HepG2 (cell line): ENCODE results near the gene RAPH1.

Experiments used
- HIVEP1 ChIP-seq: sonication (generic); formaldehyde crosslinking; IDR thresholded peaks from 2 replicates; pipeline ENCODE4 v1.4.0; 2020; ENCODE audit warnings: mild to moderate bottlenecking, missing genetic modification reagents
- MAZ ChIP-seq, 2 experiments: sonication (generic) in 1 of 2; formaldehyde crosslinking in 1 of 2; IDR thresholded peaks; 2 replicates each; pipeline versions ENCODE4 v1.5.0 to v1.6.1; 2012 to 2020; ENCODE audit warnings: low read depth in 2 of 2, mild to moderate bottlenecking in 2 of 2, borderline replicate concordance in 1 of 2, improper control_type of control experiment in 1 of 2, low read length in 1 of 2, missing genetic modification reagents in 1 of 2, moderate library complexity in 1 of 2
- NFE2 ChIP-seq: sonication (generic); formaldehyde crosslinking; IDR thresholded peaks from 2 replicates; pipeline ENCODE4 v1.4.0; 2020; ENCODE audit warnings: missing genetic modification reagents
- NR1H2 ChIP-seq: sonication (generic); formaldehyde crosslinking; IDR thresholded peaks from 2 replicates; pipeline ENCODE4 v1.8.1; 2022; ENCODE audit warnings: low read depth, missing genetic modification reagents, borderline replicate concordance
- ZNF143 ChIP-seq: sonication (generic); formaldehyde crosslinking; IDR thresholded peaks from 2 replicates; pipeline ENCODE4 v1.4.0; 2020; ENCODE audit warnings: missing genetic modification reagents
- ZNF251 ChIP-seq: sonication (generic); formaldehyde crosslinking; IDR thresholded peaks from 2 replicates; pipeline ENCODE4 v1.9.0; 2021; ENCODE audit warnings: mild to moderate bottlenecking, missing genetic modification reagents
- ZNF280D ChIP-seq: sonication (generic); formaldehyde crosslinking; IDR thresholded peaks from 2 replicates; pipeline ENCODE4 v1.5.1; 2020; ENCODE audit warnings: mild to moderate bottlenecking, missing genetic modification reagents
- ZNF563 ChIP-seq: sonication (generic); formaldehyde crosslinking; IDR thresholded peaks from 2 replicates; pipeline ENCODE4 v1.8.0; 2022; ENCODE audit warnings: mild to moderate bottlenecking, moderate library complexity, missing genetic modification reagents

GRCh38 chr2:203583701-203584100, 48.6 kb upstream of the RAPH1 start:
- no peak for TF ChIP-seq HIVEP1 (CRISPR knock-in tag)
- no peak for TF ChIP-seq NFE2 (CRISPR knock-in tag)
- no peak for TF ChIP-seq ZNF280D (CRISPR knock-in tag)
- no peak for TF ChIP-seq NR1H2 (CRISPR knock-in tag)
- no peak for TF ChIP-seq ZNF251
- TF ChIP-seq ZNF563 (CRISPR knock-in tag) = no peak
- TF ChIP-seq MAZ (IDR thresholded peaks at IDR 0.05; ENCODE audit: borderline replicate concordance, low read depth, low read length) = no peak
- no peak for TF ChIP-seq MAZ (CRISPR knock-in tag; IDR thresholded peaks at IDR 0.05; ENCODE audit: low read depth)
- no peak for TF ChIP-seq ZNF143 (CRISPR knock-in tag)
